GM19463 (cell line): ENCODE results near the gene SDC3.

ENCODE experiments used
- ATAC-seq: cut with Tn5 transposase; IDR thresholded peaks from one replicate; pipeline ENCODE4 v1.9.1; 2021; ENCODE audit warnings: mild to moderate bottlenecking, moderate library complexity; ENCODE audit not compliant: unreplicated experiment

Gene SDC3

GRCh38 chr1:30823969-30824735, 84.4 kb downstream of the SDC3 start:
- peak; percentile 94 for ATAC-seq

GRCh38 chr1:30823627-30823968, 85.0 kb downstream of the SDC3 start:
- ATAC-seq, result no peak

- no peak for ATAC-seq
Measured at GRCh38 chr1:30822966-30823581, 85.5 kb downstream of the SDC3 start.

GRCh38 chr1:30822006-30822405, 86.6 kb downstream of the SDC3 start:
- no peak for ATAC-seq

- ATAC-seq, result no peak
Measured at GRCh38 chr1:30820299-30820698, 88.3 kb downstream of the SDC3 start.
